Measurements from ENCODE around the gene WWOX.

Gene WWOX

GRCh38 chr16:78446486-78446885 lies 347.0 kb downstream of the WWOX start:
- no peak overlapping the region for H3K4me3 ChIP-seq (replicated peaks; ENCODE audit: low read depth, low read length)
- no peak for DNase-seq (ENCODE audit: extremely low read depth, insufficient read length)
- no peak for TF ChIP-seq CTCF (IDR thresholded peaks at IDR 0.05; ENCODE audit: insufficient read depth, low read length, poor library complexity, severe bottlenecking)
- H3K27me3 ChIP-seq (replicated peaks; ENCODE audit: control insufficient read depth, insufficient read depth, low read length): no peaks in the 10 kb centered on the region
- H3K36me3 ChIP-seq (ENCODE audit: control insufficient read depth, insufficient read depth, low read length): no peaks in the 10 kb centered on the region

- Histone ChIP-seq H3K27me3 (replicated peaks; ENCODE audit: control insufficient read depth, insufficient read depth, low read length) (no peaks in the 10 kb centered on the region), H3K4me3 (replicated peaks; ENCODE audit: low read depth, low read length) (no peak overlapping the region), H3K36me3 (ENCODE audit: control insufficient read depth, insufficient read depth, low read length) (no peaks in the 10 kb centered on the region)
- DNase-seq (ENCODE audit: extremely low read depth, insufficient read length): no peak
- TF ChIP-seq CTCF (IDR thresholded peaks at IDR 0.05; ENCODE audit: insufficient read depth, low read length, poor library complexity, severe bottlenecking): no peak
Observed at GRCh38 chr16:78446992-78447563, 347.6 kb downstream of the WWOX start.

GRCh38 chr16:78448658-78449271 lies 349.3 kb downstream of the WWOX start:
- Histone ChIP-seq H3K27me3 (replicated peaks; ENCODE audit: control insufficient read depth, insufficient read depth, low read length) (no peaks in the 10 kb centered on the region), H3K36me3 (ENCODE audit: control insufficient read depth, insufficient read depth, low read length) (no peaks in the 10 kb centered on the region), H3K4me3 (replicated peaks; ENCODE audit: low read depth, low read length) (no peak overlapping the region)
- no peak for TF ChIP-seq CTCF (IDR thresholded peaks at IDR 0.05; ENCODE audit: insufficient read depth, low read length, poor library complexity, severe bottlenecking)
- no peak for DNase-seq (ENCODE audit: extremely low read depth, insufficient read length)

GRCh38 chr16:78450255-78450654 lies 350.8 kb downstream of the WWOX start:
- TF ChIP-seq CTCF (IDR thresholded peaks at IDR 0.05; ENCODE audit: insufficient read depth, low read length, poor library complexity, severe bottlenecking): no peak
- Histone ChIP-seq H3K4me3 (replicated peaks; ENCODE audit: low read depth, low read length) (no peak overlapping the region), H3K36me3 (ENCODE audit: control insufficient read depth, insufficient read depth, low read length) (no peaks in the 10 kb centered on the region), H3K27me3 (replicated peaks; ENCODE audit: control insufficient read depth, insufficient read depth, low read length) (no peaks in the 10 kb centered on the region)
- DNase-seq (ENCODE audit: extremely low read depth, insufficient read length): no peak

- H3K27me3 ChIP-seq (replicated peaks; ENCODE audit: control insufficient read depth, insufficient read depth, low read length): no peaks in the 10 kb centered on the region
- TF ChIP-seq CTCF (IDR thresholded peaks at IDR 0.05; ENCODE audit: insufficient read depth, low read length, poor library complexity, severe bottlenecking): no peak
Observed at GRCh38 chr16:78452025-78452555, 352.6 kb downstream of the WWOX start.

More at GRCh38 chr16:78452025-78452555, 352.6 kb downstream of the WWOX start:
- Histone ChIP-seq H3K36me3 (ENCODE audit: control insufficient read depth, insufficient read depth, low read length) (no peaks in the 10 kb centered on the region), H3K4me3 (replicated peaks; ENCODE audit: low read depth, low read length) (no peak overlapping the region)
- no peak for DNase-seq (ENCODE audit: extremely low read depth, insufficient read length)
